ENCODE data around the gene DLGAP1.

GRCh38 chr18:3682061-3682460 is 773.0 kb downstream of the DLGAP1 start:
- no peak for TF ChIP-seq CTCF (IDR thresholded peaks at IDR 0.05)
- no peak for TF ChIP-seq POLR2A (IDR thresholded peaks at IDR 0.05)

Measured in right lobe of liver (tissue), 4 donors.